SK-N-SH (cell line): Measurements from ENCODE around the gene NRG3. TPM values are rescaled to one million over a fixed set of nuclear protein-coding genes. Genes with fewer than 3 reads are reported as not detected.

Experiments used
- CTCF ChIA-PET: fragments of 300-600, 350-600 bp; formaldehyde crosslinking; extraction: SDS; loops from one replicate; lab custom pipeline; 2021; lab: Yijun Ruan, JAX
- POLR2A ChIA-PET: fragments of 350-600 bp; sonication (Branson Sonifier 250); formaldehyde crosslinking; extraction: SDS; loops from one replicate; lab custom pipeline; 2020; ENCODE audit warnings: antibody characterized with exemption, inconsistent platforms; lab: Yijun Ruan, JAX
- DNase-seq: peaks from one replicate; pipeline ENCODE4 v3.0.0; 2012
- H2AFZ ChIP-seq: fragments of 200-600 bp; sonication (generic); 2 replicates; pipeline ENCODE4 v1.8.1; 2016; ENCODE audit warnings: antibody characterized with exemption, mild to moderate bottlenecking, low read depth
- H3F3A ChIP-seq: fragments of 200-600 bp; sonication (generic); replicated peaks from 2 replicates; pipeline ENCODE3; 2016; ENCODE audit warnings: antibody characterized with exemption, mild to moderate bottlenecking; ENCODE audit not compliant: insufficient read depth
- H3K27ac ChIP-seq, 2 experiments: fragments of 200-500 bp in 1 of 2; fragments of 200-600 bp in 1 of 2; sonication (Bioruptor generic) in 1 of 2; sonication (generic), shearing (Covaris generic) in 1 of 2; 2 replicates each; pipeline versions ENCODE4 v1.5.1 to v1.6.1; 2014 to 2016; ENCODE audit warnings: low read depth in 2 of 2, inconsistent platforms in 1 of 2, low read length in 1 of 2, mild to moderate bottlenecking in 1 of 2, mixed read lengths in 1 of 2
- H3K27me3 ChIP-seq: fragments of 200-600 bp; sonication (generic), shearing (Covaris generic); 2 replicates; pipeline ENCODE4 v1.6.1; 2016; ENCODE audit warnings: mixed run types; ENCODE audit not compliant: insufficient read depth
- H3K36me3 ChIP-seq, 2 experiments: fragments of 200-500 bp in 1 of 2; fragments of 200-600 bp in 1 of 2; sonication (Bioruptor generic) in 1 of 2; sonication (generic) in 1 of 2; replicated peaks in 1 of 2; 2 replicates each; pipeline versions ENCODE3 to v1.5.1; 2014 to 2016; ENCODE audit warnings: low read length in 1 of 2, mild to moderate bottlenecking in 1 of 2; ENCODE audit not compliant: insufficient read depth in 2 of 2, control insufficient read depth in 1 of 2
- H3K4me1 ChIP-seq, 2 experiments: fragments of 200-500 bp in 1 of 2; fragments of 200-600 bp in 1 of 2; sonication (Bioruptor generic) in 1 of 2; sonication (generic), shearing (Covaris generic) in 1 of 2; 2 replicates each; pipeline versions ENCODE4 v1.5.1 to v1.6.1; 2014 to 2016; ENCODE audit warnings: low read depth in 1 of 2, low read length in 1 of 2, mixed run types in 1 of 2; ENCODE audit not compliant: insufficient read depth in 2 of 2, control insufficient read depth in 1 of 2
- H3K4me2 ChIP-seq: fragments of 200-600 bp; sonication (generic), shearing (Covaris generic); 2 replicates; pipeline ENCODE4 v1.6.1; 2017; ENCODE audit warnings: mixed run types
- H3K4me3 ChIP-seq, 2 experiments: fragments of 200-500 bp in 1 of 2; fragments of 200-600 bp in 1 of 2; sonication (Bioruptor generic) in 1 of 2; sonication (generic), shearing (Covaris generic) in 1 of 2; 2 replicates each; pipeline versions ENCODE4 v1.5.1 to v1.8.1; 2014 to 2016; ENCODE audit warnings: low read depth in 2 of 2, inconsistent platforms in 1 of 2, low read length in 1 of 2, mild to moderate bottlenecking in 1 of 2, mixed read lengths in 1 of 2, moderate library complexity in 1 of 2
- H3K79me2 ChIP-seq: fragments of 200-600 bp; sonication (generic); 2 replicates; pipeline ENCODE4 v1.8.1; 2017; ENCODE audit warnings: mild to moderate bottlenecking; ENCODE audit not compliant: insufficient read depth
- H3K9ac ChIP-seq: fragments of 200-600 bp; sonication (generic); 2 replicates; pipeline ENCODE4 v1.6.1; 2017; ENCODE audit warnings: mixed run types
- H3K9me2 ChIP-seq: fragments of 200-600 bp; sonication (generic); 2 replicates; pipeline ENCODE4 v1.6.1; 2017; ENCODE audit warnings: mixed run types
- H3K9me3 ChIP-seq: fragments of 200-600 bp; sonication (generic); 2 replicates; pipeline ENCODE4 v1.6.1; 2017; ENCODE audit warnings: mixed run types, mild to moderate bottlenecking, moderate library complexity
- H4K20me1 ChIP-seq: fragments of 200-600 bp; sonication (generic); 2 replicates; pipeline ENCODE4 v1.6.1; 2017; ENCODE audit warnings: mild to moderate bottlenecking, mixed run types; ENCODE audit not compliant: insufficient read depth
- EZH2phosphoT487 ChIP-seq: fragments of 200-600 bp; sonication (generic); IDR thresholded peaks from 2 replicates; pipeline ENCODE4 v1.6.1; 2017; ENCODE audit warnings: low read depth, mixed run types, mild to moderate bottlenecking, antibody characterized with exemption, moderate library complexity, borderline replicate concordance
- FOSL2 ChIP-seq: IDR thresholded peaks from 2 replicates; pipeline ENCODE4 v1.4.0; 2012; ENCODE audit warnings: low read depth, mild to moderate bottlenecking, moderate library complexity, borderline replicate concordance
- FOXJ3 ChIP-seq: sonication (generic); formaldehyde crosslinking; IDR thresholded peaks from 2 replicates; pipeline ENCODE4 v1.5.1; 2020; ENCODE audit warnings: mild to moderate bottlenecking, missing genetic modification reagents
- GABPA ChIP-seq: IDR thresholded peaks from 2 replicates; pipeline ENCODE4 v1.4.0; 2012; ENCODE audit warnings: low read depth, mild to moderate bottlenecking
- JUND ChIP-seq: IDR thresholded peaks from 2 replicates; pipeline ENCODE4 v1.4.0; 2012
- MXI1 ChIP-seq: IDR thresholded peaks from 2 replicates; pipeline ENCODE4 v1.6.1; 2012; ENCODE audit warnings: mild to moderate bottlenecking, low read depth, low read length, improper control_type of control experiment
- NFIC ChIP-seq: IDR thresholded peaks from 2 replicates; pipeline ENCODE4 v1.4.0; 2012; ENCODE audit warnings: borderline replicate concordance
- NRF1 ChIP-seq: IDR thresholded peaks from 2 replicates; pipeline ENCODE4 v1.6.1; 2012; ENCODE audit warnings: low read depth, mild to moderate bottlenecking, low read length
- RCOR1 ChIP-seq: fragments of 150-350 bp; IDR thresholded peaks from 2 replicates; pipeline ENCODE4 v1.6.1; 2017; ENCODE audit warnings: antibody characterized with exemption, low read length
- RXRA ChIP-seq: IDR thresholded peaks from 2 replicates; pipeline ENCODE4 v1.4.0; 2012; ENCODE audit warnings: low read depth, mild to moderate bottlenecking, borderline replicate concordance
- TCF12 ChIP-seq: IDR thresholded peaks from 2 replicates; pipeline ENCODE4 v1.4.0; 2012
- TEAD4 ChIP-seq: IDR thresholded peaks from 2 replicates; pipeline ENCODE4 v1.4.0; 2012; ENCODE audit warnings: mild to moderate bottlenecking, borderline replicate concordance; ENCODE audit not compliant: insufficient read depth
- WGBS: methylation state at CpG from one replicate; pipeline ENCODE4 v1.1.6; 2017; ENCODE audit warnings: low lambda C conversion rate; 5-methylcytosine and 5-hydroxymethylcytosine counted together
- polyA plus RNA-seq, 3 experiments: library from polyadenylated mRNA; depleted of rRNA; stranded (reverse); fragments of >200 nt; gene quantifications; 2 replicates each; pipeline ENCODE4 v1.2.3, GENCODE V29; 2012
- TF ChIP-seq, protein P1 (sequence below): fragments of 150-350 bp; IDR thresholded peaks from 2 replicates; pipeline ENCODE4 v1.6.1; 2016; ENCODE audit warnings: mild to moderate bottlenecking, low read depth, low read length
- TF ChIP-seq, protein P2 (sequence below): IDR thresholded peaks from 2 replicates; pipeline ENCODE4 v1.4.0; 2012; ENCODE audit warnings: low read depth
- TF ChIP-seq, protein P3 (sequence below): IDR thresholded peaks from 2 replicates; pipeline ENCODE4; 2012
- TF ChIP-seq, protein P4 (sequence below): fragments of 150-350 bp; IDR thresholded peaks from 2 replicates; pipeline ENCODE4 v1.6.1; 2017; ENCODE audit warnings: antibody characterized with exemption, low read length, low read depth, borderline replicate concordance
- TF ChIP-seq, protein P5 (sequence below): IDR thresholded peaks from 2 replicates; pipeline ENCODE4 v1.4.0; 2012; ENCODE audit warnings: low read depth, borderline replicate concordance
- TF ChIP-seq, protein P6 (sequence below): IDR thresholded peaks from 2 replicates; pipeline ENCODE4 v1.6.1; 2012; ENCODE audit warnings: mild to moderate bottlenecking, low read depth, low read length, moderate library complexity

NRG3 gene
- polyA plus RNA-seq, 1 of the 3 experiments (the other 2 are of a cell fraction): 0.03 TPM

DNA sequence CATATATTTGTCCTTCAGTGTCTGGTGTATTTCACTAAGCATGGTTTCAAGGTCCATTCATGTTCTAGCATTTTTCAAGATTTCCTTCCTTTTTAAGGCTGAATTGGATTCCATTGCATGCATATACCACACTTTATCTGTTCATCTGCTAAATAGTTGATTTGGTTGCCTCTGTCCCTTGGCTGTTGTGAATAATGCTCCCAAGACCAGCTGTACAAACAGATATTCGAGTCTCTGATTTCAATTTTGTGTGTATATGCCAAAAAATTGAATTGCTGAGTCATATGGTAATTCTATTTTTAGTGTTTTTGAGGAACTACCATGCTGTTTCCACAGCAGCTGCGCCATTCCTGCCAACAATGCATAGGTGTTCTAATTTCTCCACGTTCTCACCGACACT lies 216.4 kb downstream of the NRG3 start:
- Histone ChIP-seq H2AFZ (no peak overlapping the region), H3F3A (no peaks in the 10 kb centered on the region), H3K4me3 (no peak overlapping the region), H3K79me2 (no peaks in the 10 kb centered on the region), H3K4me1 (no peaks in the 10 kb centered on the region), H3K9me3 (no peaks in the 10 kb centered on the region), H3K9ac (no peak overlapping the region), H4K20me1 (no peaks in the 10 kb centered on the region), H3K9me2 (no peaks in the 10 kb centered on the region), H3K27ac (no peak overlapping the region), H3K36me3 (no peaks in the 10 kb centered on the region), H3K27me3 (no peaks in the 10 kb centered on the region), H3K4me2 (no peak overlapping the region)
- CTCF ChIA-PET: no interaction called here
- POLR2A ChIA-PET: no interaction called here
- no peak for DNase-seq
- TF ChIP-seq, protein P1, sequence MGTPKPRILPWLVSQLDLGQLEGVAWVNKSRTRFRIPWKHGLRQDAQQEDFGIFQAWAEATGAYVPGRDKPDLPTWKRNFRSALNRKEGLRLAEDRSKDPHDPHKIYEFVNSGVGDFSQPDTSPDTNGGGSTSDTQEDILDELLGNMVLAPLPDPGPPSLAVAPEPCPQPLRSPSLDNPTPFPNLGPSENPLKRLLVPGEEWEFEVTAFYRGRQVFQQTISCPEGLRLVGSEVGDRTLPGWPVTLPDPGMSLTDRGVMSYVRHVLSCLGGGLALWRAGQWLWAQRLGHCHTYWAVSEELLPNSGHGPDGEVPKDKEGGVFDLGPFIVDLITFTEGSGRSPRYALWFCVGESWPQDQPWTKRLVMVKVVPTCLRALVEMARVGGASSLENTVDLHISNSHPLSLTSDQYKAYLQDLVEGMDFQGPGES: no peak
- TF ChIP-seq MXI1 (no peak), TCF12 (no peak), NRF1 (no peak), NFIC (no peak), FOXJ3 (CRISPR knock-in tag) (no peak), FOSL2 (no peak), TEAD4 (no peak), RXRA (no peak), EZH2phosphoT487 (no peak), GABPA (no peak), JUND (no peak), RCOR1 (no peak)
- TF ChIP-seq, protein P2, sequence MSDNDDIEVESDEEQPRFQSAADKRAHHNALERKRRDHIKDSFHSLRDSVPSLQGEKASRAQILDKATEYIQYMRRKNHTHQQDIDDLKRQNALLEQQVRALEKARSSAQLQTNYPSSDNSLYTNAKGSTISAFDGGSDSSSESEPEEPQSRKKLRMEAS: no peak
- TF ChIP-seq, protein P3, sequence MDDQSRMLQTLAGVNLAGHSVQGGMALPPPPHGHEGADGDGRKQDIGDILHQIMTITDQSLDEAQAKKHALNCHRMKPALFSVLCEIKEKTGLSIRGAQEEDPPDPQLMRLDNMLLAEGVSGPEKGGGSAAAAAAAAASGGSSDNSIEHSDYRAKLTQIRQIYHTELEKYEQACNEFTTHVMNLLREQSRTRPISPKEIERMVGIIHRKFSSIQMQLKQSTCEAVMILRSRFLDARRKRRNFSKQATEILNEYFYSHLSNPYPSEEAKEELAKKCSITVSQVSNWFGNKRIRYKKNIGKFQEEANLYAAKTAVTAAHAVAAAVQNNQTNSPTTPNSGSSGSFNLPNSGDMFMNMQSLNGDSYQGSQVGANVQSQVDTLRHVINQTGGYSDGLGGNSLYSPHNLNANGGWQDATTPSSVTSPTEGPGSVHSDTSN: no peak
- TF ChIP-seq, protein P4, sequence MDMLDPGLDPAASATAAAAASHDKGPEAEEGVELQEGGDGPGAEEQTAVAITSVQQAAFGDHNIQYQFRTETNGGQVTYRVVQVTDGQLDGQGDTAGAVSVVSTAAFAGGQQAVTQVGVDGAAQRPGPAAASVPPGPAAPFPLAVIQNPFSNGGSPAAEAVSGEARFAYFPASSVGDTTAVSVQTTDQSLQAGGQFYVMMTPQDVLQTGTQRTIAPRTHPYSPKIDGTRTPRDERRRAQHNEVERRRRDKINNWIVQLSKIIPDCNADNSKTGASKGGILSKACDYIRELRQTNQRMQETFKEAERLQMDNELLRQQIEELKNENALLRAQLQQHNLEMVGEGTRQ: no peak
- TF ChIP-seq, protein P5, sequence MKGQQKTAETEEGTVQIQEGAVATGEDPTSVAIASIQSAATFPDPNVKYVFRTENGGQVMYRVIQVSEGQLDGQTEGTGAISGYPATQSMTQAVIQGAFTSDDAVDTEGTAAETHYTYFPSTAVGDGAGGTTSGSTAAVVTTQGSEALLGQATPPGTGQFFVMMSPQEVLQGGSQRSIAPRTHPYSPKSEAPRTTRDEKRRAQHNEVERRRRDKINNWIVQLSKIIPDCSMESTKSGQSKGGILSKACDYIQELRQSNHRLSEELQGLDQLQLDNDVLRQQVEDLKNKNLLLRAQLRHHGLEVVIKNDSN: no peak
- TF ChIP-seq, protein P6, sequence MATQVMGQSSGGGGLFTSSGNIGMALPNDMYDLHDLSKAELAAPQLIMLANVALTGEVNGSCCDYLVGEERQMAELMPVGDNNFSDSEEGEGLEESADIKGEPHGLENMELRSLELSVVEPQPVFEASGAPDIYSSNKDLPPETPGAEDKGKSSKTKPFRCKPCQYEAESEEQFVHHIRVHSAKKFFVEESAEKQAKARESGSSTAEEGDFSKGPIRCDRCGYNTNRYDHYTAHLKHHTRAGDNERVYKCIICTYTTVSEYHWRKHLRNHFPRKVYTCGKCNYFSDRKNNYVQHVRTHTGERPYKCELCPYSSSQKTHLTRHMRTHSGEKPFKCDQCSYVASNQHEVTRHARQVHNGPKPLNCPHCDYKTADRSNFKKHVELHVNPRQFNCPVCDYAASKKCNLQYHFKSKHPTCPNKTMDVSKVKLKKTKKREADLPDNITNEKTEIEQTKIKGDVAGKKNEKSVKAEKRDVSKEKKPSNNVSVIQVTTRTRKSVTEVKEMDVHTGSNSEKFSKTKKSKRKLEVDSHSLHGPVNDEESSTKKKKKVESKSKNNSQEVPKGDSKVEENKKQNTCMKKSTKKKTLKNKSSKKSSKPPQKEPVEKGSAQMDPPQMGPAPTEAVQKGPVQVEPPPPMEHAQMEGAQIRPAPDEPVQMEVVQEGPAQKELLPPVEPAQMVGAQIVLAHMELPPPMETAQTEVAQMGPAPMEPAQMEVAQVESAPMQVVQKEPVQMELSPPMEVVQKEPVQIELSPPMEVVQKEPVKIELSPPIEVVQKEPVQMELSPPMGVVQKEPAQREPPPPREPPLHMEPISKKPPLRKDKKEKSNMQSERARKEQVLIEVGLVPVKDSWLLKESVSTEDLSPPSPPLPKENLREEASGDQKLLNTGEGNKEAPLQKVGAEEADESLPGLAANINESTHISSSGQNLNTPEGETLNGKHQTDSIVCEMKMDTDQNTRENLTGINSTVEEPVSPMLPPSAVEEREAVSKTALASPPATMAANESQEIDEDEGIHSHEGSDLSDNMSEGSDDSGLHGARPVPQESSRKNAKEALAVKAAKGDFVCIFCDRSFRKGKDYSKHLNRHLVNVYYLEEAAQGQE: no peak
- 27% methylated on average over 4 of the region's 4 CpGs for WGBS
